ENCODE results near the gene SLC17A9.

The SLC17A9 gene

DNA sequence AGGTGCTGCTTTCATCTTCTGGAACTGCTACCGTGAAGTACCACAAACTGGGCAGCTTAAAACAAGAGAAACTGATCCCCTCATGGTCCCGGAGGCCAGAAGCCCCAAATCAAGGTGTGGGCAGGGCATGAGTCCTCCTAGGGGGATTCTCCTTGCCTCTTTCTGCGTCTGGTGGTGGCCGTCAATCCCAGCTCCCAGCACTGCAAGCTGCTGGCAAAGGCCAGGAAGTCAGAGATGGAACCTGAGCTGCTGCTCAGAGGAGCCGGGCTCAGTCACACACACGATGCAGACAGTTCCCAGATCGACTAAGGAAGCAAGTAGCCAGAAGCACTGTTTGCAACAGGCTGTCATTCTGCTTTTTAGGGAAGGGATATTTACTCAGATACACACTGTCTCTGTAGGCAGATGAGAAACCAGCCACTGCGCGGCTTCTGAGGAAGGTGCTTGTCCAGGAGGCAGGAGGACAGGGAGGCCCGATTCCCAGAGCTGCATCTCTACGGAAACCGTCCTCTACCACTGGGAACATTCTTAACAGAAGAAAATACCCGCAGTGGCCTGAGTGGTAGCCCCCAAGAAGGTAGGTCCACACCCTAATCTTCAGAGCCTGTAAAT, 38.8 kb downstream of the SLC17A9 start:
- TF ChIP-seq, protein P1, sequence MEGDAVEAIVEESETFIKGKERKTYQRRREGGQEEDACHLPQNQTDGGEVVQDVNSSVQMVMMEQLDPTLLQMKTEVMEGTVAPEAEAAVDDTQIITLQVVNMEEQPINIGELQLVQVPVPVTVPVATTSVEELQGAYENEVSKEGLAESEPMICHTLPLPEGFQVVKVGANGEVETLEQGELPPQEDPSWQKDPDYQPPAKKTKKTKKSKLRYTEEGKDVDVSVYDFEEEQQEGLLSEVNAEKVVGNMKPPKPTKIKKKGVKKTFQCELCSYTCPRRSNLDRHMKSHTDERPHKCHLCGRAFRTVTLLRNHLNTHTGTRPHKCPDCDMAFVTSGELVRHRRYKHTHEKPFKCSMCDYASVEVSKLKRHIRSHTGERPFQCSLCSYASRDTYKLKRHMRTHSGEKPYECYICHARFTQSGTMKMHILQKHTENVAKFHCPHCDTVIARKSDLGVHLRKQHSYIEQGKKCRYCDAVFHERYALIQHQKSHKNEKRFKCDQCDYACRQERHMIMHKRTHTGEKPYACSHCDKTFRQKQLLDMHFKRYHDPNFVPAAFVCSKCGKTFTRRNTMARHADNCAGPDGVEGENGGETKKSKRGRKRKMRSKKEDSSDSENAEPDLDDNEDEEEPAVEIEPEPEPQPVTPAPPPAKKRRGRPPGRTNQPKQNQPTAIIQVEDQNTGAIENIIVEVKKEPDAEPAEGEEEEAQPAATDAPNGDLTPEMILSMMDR (IDR thresholded peaks at IDR 0.05; ENCODE audit: borderline replicate concordance, insufficient read depth, low read depth, low read length) = no peak
- H3K4me3 ChIP-seq (ENCODE audit: low read depth, low read length) = no peak overlapping the region

DNA sequence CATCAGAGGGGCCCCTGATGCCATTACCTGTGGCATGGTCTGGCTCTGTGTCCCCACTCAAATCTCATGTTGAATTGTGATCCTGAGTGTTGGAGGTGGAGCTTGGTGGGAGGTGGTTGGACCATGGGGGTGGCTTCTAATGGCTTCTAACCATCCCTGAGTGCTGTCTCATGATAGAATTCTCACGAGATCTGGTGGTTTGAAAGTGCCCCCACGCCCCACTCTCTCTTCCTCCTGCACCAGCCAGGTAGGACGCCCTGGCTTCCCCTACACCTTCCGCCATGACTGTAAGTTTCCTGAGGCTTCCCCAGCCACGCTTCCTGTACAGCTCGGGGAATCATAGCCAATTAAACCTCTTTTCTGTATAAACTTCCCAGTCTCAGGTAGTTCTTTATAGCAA, 39.4 kb downstream of the SLC17A9 start:
- TF ChIP-seq, protein P1 (IDR thresholded peaks at IDR 0.05; ENCODE audit: borderline replicate concordance, insufficient read depth, low read depth, low read length) = no peak
- no peak overlapping the region for H3K4me3 ChIP-seq (ENCODE audit: low read depth, low read length)

GRCh38 chr20:62993856-62994494, 41.5 kb downstream of the SLC17A9 start:
- TF ChIP-seq, protein P1 (IDR thresholded peaks at IDR 0.05; ENCODE audit: borderline replicate concordance, insufficient read depth, low read depth, low read length) = no peak
- no peak overlapping the region for H3K4me3 ChIP-seq (ENCODE audit: low read depth, low read length)

- TF ChIP-seq, protein P1 (IDR thresholded peaks at IDR 0.05; ENCODE audit: borderline replicate concordance, insufficient read depth, low read depth, low read length) = no peak
Measured at GRCh38 chr20:62994869-62995281, 42.4 kb downstream of the SLC17A9 start.

GRCh38 chr20:62995481-62995880, 43.0 kb downstream of the SLC17A9 start:
- TF ChIP-seq, protein P1 (IDR thresholded peaks at IDR 0.05; ENCODE audit: borderline replicate concordance, insufficient read depth, low read depth, low read length) = no peak

More at GRCh38 chr20:62994869-62995281, 42.4 kb downstream of the SLC17A9 start:
- no peak overlapping the region for H3K4me3 ChIP-seq (ENCODE audit: low read depth, low read length)

DNA sequence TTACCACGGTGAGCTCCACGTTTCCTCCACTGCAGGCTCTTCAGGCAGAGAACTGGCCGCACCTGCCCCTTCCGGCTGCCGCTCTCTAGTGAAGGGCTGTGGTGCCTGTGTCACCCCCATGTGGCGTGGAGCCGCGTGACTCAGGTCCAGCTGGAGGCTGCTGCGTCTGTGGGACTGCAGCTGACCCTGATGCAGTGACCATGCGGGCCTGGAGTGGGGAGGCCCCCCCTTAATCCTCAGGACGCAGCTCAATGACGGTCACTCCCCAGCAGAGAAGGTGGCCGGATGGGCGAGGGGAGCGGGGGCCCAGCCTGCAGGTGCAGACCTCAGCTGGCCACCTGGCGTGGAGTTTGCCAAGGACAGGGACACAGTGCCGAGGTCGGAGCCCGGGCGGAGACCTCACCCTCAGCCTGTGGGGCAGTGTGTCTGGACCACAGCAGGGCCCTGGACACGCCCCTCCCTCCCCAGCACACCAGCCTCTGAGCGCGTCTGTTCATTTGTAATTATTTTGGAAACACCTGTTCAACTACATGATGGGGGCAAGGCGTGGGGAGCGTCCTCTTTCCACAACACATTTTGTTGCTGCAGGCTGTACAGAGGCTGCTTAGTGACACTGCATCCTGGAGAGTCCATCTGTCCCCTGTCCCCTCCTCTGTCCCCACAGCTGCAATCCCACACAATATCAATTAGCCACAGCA, 43.5 kb downstream of the SLC17A9 start:
- H3K4me3 ChIP-seq (ENCODE audit: low read depth, low read length) = no peak overlapping the region
- TF ChIP-seq, protein P1 (IDR thresholded peaks at IDR 0.05; ENCODE audit: borderline replicate concordance, insufficient read depth, low read depth, low read length) = no peak

More at GRCh38 chr20:62995481-62995880, 43.0 kb downstream of the SLC17A9 start:
- no peak overlapping the region for H3K4me3 ChIP-seq (ENCODE audit: low read depth, low read length)
